22Rv1 (cell line): ENCODE data around the gene BHMT2.

Source experiments
- H3K27ac ChIP-seq: fragments of 450-650 bp; 2 replicates; pipeline ENCODE4 v1.5.1; 2017
- ZFX ChIP-seq: fragments of 450-650 bp; IDR thresholded peaks from 2 replicates; pipeline ENCODE4 v1.6.1; 2017; ENCODE audit warnings: antibody characterized with exemption, borderline replicate concordance
- TF ChIP-seq, protein P1 (sequence below): fragments of 450-650 bp; IDR thresholded peaks from 2 replicates; pipeline ENCODE4 v1.5.1; 2017; ENCODE audit warnings: mild to moderate bottlenecking

Gene BHMT2

DNA sequence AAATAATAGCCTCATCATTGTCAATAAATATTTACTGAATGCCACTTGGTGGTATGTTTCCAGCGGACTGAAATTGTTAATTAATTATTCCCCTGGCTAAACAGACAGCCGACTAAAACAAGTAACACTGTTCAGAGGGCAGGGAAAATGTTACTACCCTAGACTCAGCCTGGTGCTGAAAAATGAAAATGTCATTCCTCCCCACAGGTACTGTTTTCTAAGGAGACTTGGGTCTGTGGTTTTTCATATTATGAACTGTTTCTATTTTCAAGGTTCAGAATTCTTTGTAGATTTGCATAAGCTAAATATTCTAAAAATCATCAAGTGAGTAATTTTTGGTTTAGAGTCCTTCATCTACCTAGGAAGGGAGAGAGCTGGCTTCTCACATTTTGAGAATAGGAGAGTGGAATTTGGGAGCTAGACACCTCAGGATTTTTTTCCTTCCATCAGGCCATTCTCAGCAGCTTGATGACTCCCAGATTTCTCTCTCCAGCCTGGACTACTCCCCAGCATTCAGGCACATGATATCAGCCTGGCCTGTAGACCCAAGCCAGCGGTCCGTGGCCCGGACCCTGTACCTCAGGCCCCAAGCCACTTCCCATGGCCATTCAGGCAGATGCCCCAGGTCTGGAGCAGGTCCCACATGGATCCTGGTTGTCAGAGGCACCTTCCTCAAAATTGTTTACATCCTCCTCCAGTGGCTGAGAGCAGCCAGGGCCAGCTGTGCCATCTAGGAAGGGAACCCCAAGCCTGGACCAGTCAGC is 66.4 kb downstream of the BHMT2 start:
- no peak overlapping the region for H3K27ac ChIP-seq
- TF ChIP-seq, protein P1, sequence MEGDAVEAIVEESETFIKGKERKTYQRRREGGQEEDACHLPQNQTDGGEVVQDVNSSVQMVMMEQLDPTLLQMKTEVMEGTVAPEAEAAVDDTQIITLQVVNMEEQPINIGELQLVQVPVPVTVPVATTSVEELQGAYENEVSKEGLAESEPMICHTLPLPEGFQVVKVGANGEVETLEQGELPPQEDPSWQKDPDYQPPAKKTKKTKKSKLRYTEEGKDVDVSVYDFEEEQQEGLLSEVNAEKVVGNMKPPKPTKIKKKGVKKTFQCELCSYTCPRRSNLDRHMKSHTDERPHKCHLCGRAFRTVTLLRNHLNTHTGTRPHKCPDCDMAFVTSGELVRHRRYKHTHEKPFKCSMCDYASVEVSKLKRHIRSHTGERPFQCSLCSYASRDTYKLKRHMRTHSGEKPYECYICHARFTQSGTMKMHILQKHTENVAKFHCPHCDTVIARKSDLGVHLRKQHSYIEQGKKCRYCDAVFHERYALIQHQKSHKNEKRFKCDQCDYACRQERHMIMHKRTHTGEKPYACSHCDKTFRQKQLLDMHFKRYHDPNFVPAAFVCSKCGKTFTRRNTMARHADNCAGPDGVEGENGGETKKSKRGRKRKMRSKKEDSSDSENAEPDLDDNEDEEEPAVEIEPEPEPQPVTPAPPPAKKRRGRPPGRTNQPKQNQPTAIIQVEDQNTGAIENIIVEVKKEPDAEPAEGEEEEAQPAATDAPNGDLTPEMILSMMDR: no peak
- TF ChIP-seq ZFX: no peak

DNA sequence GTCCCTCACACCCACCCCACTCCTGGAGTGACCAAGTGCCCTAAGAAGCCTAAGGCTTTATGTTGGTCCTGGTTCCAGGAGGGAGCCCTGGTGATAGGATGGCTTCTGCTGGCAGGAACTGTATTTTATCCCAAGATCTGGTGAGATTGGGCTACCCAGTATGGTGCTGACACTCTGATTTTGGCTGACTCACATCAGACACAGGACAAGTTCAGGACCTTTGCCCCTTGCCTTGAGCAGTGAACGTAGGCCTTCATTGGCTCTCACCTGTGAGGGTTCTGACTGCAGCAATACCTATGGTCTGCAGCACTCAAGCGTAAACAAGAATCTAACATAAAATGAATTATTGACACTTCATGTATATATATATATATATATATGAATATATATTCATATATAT is 67.1 kb downstream of the BHMT2 start:
- TF ChIP-seq, protein P1: no peak
- TF ChIP-seq ZFX: no peak
- no peak overlapping the region for H3K27ac ChIP-seq
